Hepatocyte (in vitro differentiated cells): ENCODE data around the gene UFSP2. TPM values are rescaled to one million over a fixed set of nuclear protein-coding genes. Genes with fewer than 3 reads are reported as not detected.
A peak's percentile ranks its signal among the peaks of the same experiment; 100 is the strongest.

Source experiments
- DNase-seq: peaks from one replicate; pipeline ENCODE4 v3.0.0-alpha.2; 2016; ENCODE audit warnings: low spot score
- H2AFZ ChIP-seq: fragments of 200-600 bp; sonication (generic); 2 replicates; pipeline ENCODE4 v1.6.0; 2016; ENCODE audit warnings: antibody characterized with exemption, mild to moderate bottlenecking
- H3K27ac ChIP-seq: fragments of 200-600 bp; sonication (generic); 2 replicates; pipeline ENCODE4 v1.5.1; 2016; ENCODE audit warnings: mild to moderate bottlenecking
- H3K27me3 ChIP-seq: fragments of 200-600 bp; sonication (generic); 2 replicates; pipeline ENCODE4 v1.6.1; 2016
- H3K36me3 ChIP-seq: fragments of 200-600 bp; sonication (generic); replicated peaks from 2 replicates; pipeline ENCODE4 v1.5.1; 2016; ENCODE audit warnings: low read depth; ENCODE audit not compliant: insufficient read depth
- H3K4me1 ChIP-seq: fragments of 200-600 bp; sonication (generic); 2 replicates; pipeline ENCODE4 v1.5.1; 2016; ENCODE audit warnings: mild to moderate bottlenecking, moderate library complexity; ENCODE audit not compliant: insufficient read depth
- H3K4me2 ChIP-seq: fragments of 200-600 bp; sonication (generic); 2 replicates; pipeline ENCODE4 v1.6.0; 2016
- H3K4me3 ChIP-seq: fragments of 200-600 bp; sonication (generic); 2 replicates; pipeline ENCODE4 v1.5.1; 2016; ENCODE audit warnings: mild to moderate bottlenecking
- H3K79me2 ChIP-seq: fragments of 200-600 bp; sonication (generic); 2 replicates; pipeline ENCODE4 v1.6.0; 2017; ENCODE audit warnings: mild to moderate bottlenecking
- H3K9me2 ChIP-seq: fragments of 200-600 bp; sonication (generic); replicated peaks from 2 replicates; pipeline ENCODE4 v1.6.0; 2017; ENCODE audit warnings: mild to moderate bottlenecking; ENCODE audit not compliant: insufficient read depth
- H3K9me3 ChIP-seq: fragments of 200-600 bp; sonication (generic); 2 replicates; pipeline ENCODE4 v1.5.1; 2016; ENCODE audit warnings: low read depth, mild to moderate bottlenecking
- H4K20me1 ChIP-seq: fragments of 200-600 bp; sonication (generic); 2 replicates; pipeline ENCODE4 v1.6.0; 2016; ENCODE audit warnings: mild to moderate bottlenecking; ENCODE audit not compliant: insufficient read depth, poor library complexity, severe bottlenecking
- EZH2 ChIP-seq: fragments of 200-600 bp; sonication (generic); IDR thresholded peaks from 2 replicates; pipeline ENCODE4 v1.6.1; 2016; ENCODE audit warnings: antibody characterized with exemption, mild to moderate bottlenecking, borderline replicate concordance
- EZH2phosphoT487 ChIP-seq: fragments of 200-600 bp; sonication (generic); IDR thresholded peaks from one replicate; pipeline ENCODE4 v1.6.1; 2018; ENCODE audit warnings: antibody characterized with exemption, mild to moderate bottlenecking, low read depth, moderate library complexity; ENCODE audit not compliant: unreplicated experiment, severe bottlenecking
- WGBS: methylation state at CpG from one replicate; pipeline ENCODE4 v1.1.6; 2016; ENCODE audit warnings: low lambda C conversion rate; ENCODE audit errors: missing lambda C conversion rate; 5-methylcytosine and 5-hydroxymethylcytosine counted together
- polyA plus RNA-seq: library from polyadenylated mRNA; unstranded; fragments of >200 nt; fragmentation: Nextera tagmentation; extraction: Ambion mirVana; gene quantifications from 2 replicates; pipeline ENCODE4 v1.2.1, GENCODE V29; 2016
- total RNA-seq: library from RNA; depleted of rRNA; stranded (reverse); fragments of >200 nt; gene quantifications from 2 replicates; pipeline ENCODE4 v1.2.3, GENCODE V29; 2014
- TF ChIP-seq, protein P1 (sequence below): fragments of 200-600 bp; sonication (generic); IDR thresholded peaks from 2 replicates; pipeline ENCODE4 v1.5.1; 2016; ENCODE audit warnings: antibody characterized with exemption, mild to moderate bottlenecking; ENCODE audit not compliant: poor library complexity

Gene UFSP2
- total and polyA plus RNA-seq, 2 experiments from 2014 or later, result 29.2 to 38.5 TPM

- no peaks in the 10 kb centered on the region for H3K9me2 ChIP-seq
- H3K36me3 ChIP-seq, result no peaks in the 10 kb centered on the region
- no peak overlapping the region for H3K27ac ChIP-seq
- DNase-seq, result no peak
- peaks cover 14% of the 10 kb centered on the region for H3K4me1 ChIP-seq
- WGBS, result 74% methylated on average over 2 of the region's 2 CpGs
- TF ChIP-seq, protein P1, sequence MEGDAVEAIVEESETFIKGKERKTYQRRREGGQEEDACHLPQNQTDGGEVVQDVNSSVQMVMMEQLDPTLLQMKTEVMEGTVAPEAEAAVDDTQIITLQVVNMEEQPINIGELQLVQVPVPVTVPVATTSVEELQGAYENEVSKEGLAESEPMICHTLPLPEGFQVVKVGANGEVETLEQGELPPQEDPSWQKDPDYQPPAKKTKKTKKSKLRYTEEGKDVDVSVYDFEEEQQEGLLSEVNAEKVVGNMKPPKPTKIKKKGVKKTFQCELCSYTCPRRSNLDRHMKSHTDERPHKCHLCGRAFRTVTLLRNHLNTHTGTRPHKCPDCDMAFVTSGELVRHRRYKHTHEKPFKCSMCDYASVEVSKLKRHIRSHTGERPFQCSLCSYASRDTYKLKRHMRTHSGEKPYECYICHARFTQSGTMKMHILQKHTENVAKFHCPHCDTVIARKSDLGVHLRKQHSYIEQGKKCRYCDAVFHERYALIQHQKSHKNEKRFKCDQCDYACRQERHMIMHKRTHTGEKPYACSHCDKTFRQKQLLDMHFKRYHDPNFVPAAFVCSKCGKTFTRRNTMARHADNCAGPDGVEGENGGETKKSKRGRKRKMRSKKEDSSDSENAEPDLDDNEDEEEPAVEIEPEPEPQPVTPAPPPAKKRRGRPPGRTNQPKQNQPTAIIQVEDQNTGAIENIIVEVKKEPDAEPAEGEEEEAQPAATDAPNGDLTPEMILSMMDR, result no peak
- TF ChIP-seq EZH2 (no peak), EZH2phosphoT487 (no peak)
- H3K9me3 ChIP-seq, result no peaks in the 10 kb centered on the region
- H3K4me2 ChIP-seq, result no peak overlapping the region
- no peak overlapping the region for H3K4me3 ChIP-seq
- no peak overlapping the region for H2AFZ ChIP-seq
- H3K27me3 ChIP-seq, result peaks cover 5% of the 10 kb centered on the region
- no peaks in the 10 kb centered on the region for H3K79me2 ChIP-seq
- no peaks in the 10 kb centered on the region for H4K20me1 ChIP-seq
These were observed 43.2 kb upstream of the UFSP2 start for GRCh38 chr4:185468999-185469398.

- H3K27me3 ChIP-seq, result peaks cover 5% of the 10 kb centered on the region
- DNase-seq, result no peak
- no peaks in the 10 kb centered on the region for H4K20me1 ChIP-seq
- no peaks in the 10 kb centered on the region for H3K36me3 ChIP-seq
- no peaks in the 10 kb centered on the region for H3K9me3 ChIP-seq
- no peak overlapping the region for H3K27ac ChIP-seq
- H3K4me1 ChIP-seq, result peaks cover 14% of the 10 kb centered on the region
- H3K4me3 ChIP-seq, result no peak overlapping the region
- H3K79me2 ChIP-seq, result no peaks in the 10 kb centered on the region
- 90% methylated on average over 8 of the region's 8 CpGs for WGBS
- TF ChIP-seq EZH2phosphoT487, result no peak
- no peak for TF ChIP-seq EZH2
- TF ChIP-seq, protein P1, result no peak
- no peak overlapping the region for H3K4me2 ChIP-seq
- no peaks in the 10 kb centered on the region for H3K9me2 ChIP-seq
- no peak overlapping the region for H2AFZ ChIP-seq
These were observed 42.2 kb upstream of the UFSP2 start for GRCh38 chr4:185467991-185468390.

GRCh38 chr4:185467101-185467500 lies 41.3 kb upstream of the UFSP2 start:
- WGBS, result 66% methylated on average over 4 of the region's 4 CpGs
- no peaks in the 10 kb centered on the region for H3K9me3 ChIP-seq
- no peak overlapping the region for H2AFZ ChIP-seq
- H4K20me1 ChIP-seq, result no peaks in the 10 kb centered on the region
- no peak for DNase-seq
- H3K36me3 ChIP-seq, result no peaks in the 10 kb centered on the region
- no peak overlapping the region for H3K27ac ChIP-seq
- no peak overlapping the region for H3K4me2 ChIP-seq
- no peak overlapping the region for H3K4me3 ChIP-seq
- H3K9me2 ChIP-seq, result no peaks in the 10 kb centered on the region
- no peaks in the 10 kb centered on the region for H3K79me2 ChIP-seq
- TF ChIP-seq, protein P1, result no peak
- peaks cover 5% of the 10 kb centered on the region for H3K27me3 ChIP-seq
- H3K4me1 ChIP-seq, result peaks cover 14% of the 10 kb centered on the region

GRCh38 chr4:185465707-185466106 lies 39.9 kb upstream of the UFSP2 start:
- no peak overlapping the region for H3K4me3 ChIP-seq
- peak overlapping the region; percentile 9 for H3K27ac ChIP-seq
- H4K20me1 ChIP-seq, result no peaks in the 10 kb centered on the region
- no peak overlapping the region for H2AFZ ChIP-seq
- TF ChIP-seq EZH2 (no peak), EZH2phosphoT487 (no peak)
- TF ChIP-seq, protein P1, result no peak
- no peaks in the 10 kb centered on the region for H3K9me3 ChIP-seq
- H3K4me2 ChIP-seq, result no peak overlapping the region
- H3K27me3 ChIP-seq, result peaks cover 5% of the 10 kb centered on the region
- H3K79me2 ChIP-seq, result no peaks in the 10 kb centered on the region
- H3K4me1 ChIP-seq, result peaks cover 14% of the 10 kb centered on the region
- H3K9me2 ChIP-seq, result no peaks in the 10 kb centered on the region
- no peak for DNase-seq
- no peaks in the 10 kb centered on the region for H3K36me3 ChIP-seq
- WGBS, result 86% methylated on average over 3 of the region's 3 CpGs
